H9 (cell line): ENCODE results near the gene TRPC6. TPM values are rescaled to one million over a fixed set of nuclear protein-coding genes. Genes with fewer than 3 reads are reported as not detected.

ENCODE experiments used
- DNase-seq: peaks from one replicate; pipeline ENCODE4 v3.0.0-alpha.2; 2017
- H2AFZ ChIP-seq: one replicate; pipeline ENCODE4 v1.6.1; 2013; ENCODE audit warnings: mild to moderate bottlenecking, low read length, control low read depth, moderate library complexity
- H2AK5ac ChIP-seq: 2 replicates; pipeline ENCODE4 v1.6.1; 2013; ENCODE audit warnings: low read length, control low read depth, mixed read lengths; ENCODE audit not compliant: insufficient read length
- H2BK120ac ChIP-seq: one replicate; pipeline ENCODE4 v1.6.1; 2013; ENCODE audit warnings: low read depth, mild to moderate bottlenecking, low read length, control low read depth, inconsistent platforms; ENCODE audit not compliant: poor library complexity, severe bottlenecking
- H2BK12ac ChIP-seq: 2 replicates; pipeline ENCODE4 v1.6.1; 2013; ENCODE audit warnings: low read length, control low read depth, mixed read lengths, low read depth; ENCODE audit not compliant: insufficient read length
- H2BK15ac ChIP-seq: 2 replicates; pipeline ENCODE4 v1.6.1; 2013; ENCODE audit warnings: low read depth, low read length, control low read depth
- H2BK20ac ChIP-seq: one replicate; pipeline ENCODE4 v1.6.1; 2013; ENCODE audit warnings: low read depth, mild to moderate bottlenecking, low read length, control low read depth, inconsistent platforms; ENCODE audit not compliant: poor library complexity, severe bottlenecking
- H2BK5ac ChIP-seq: 2 replicates; pipeline ENCODE4 v1.6.1; 2013; ENCODE audit warnings: low read length, control low read depth, mixed read lengths; ENCODE audit not compliant: insufficient read length
- H3K14ac ChIP-seq: 2 replicates; pipeline ENCODE4 v1.6.1; 2013; ENCODE audit warnings: low read length, control low read depth; ENCODE audit not compliant: insufficient read depth
- H3K18ac ChIP-seq: 2 replicates; pipeline ENCODE4 v1.6.1; 2013; ENCODE audit warnings: low read depth, mild to moderate bottlenecking, mixed read lengths, low read length, control low read depth; ENCODE audit not compliant: insufficient read length
- H3K23ac ChIP-seq: 2 replicates; pipeline ENCODE4 v1.6.1; 2013; ENCODE audit warnings: low read length, control low read depth, mixed read lengths, low read depth; ENCODE audit not compliant: insufficient read length
- H3K23me2 ChIP-seq: 2 replicates; pipeline ENCODE4 v1.6.1; 2013; ENCODE audit warnings: low read depth, mild to moderate bottlenecking, mixed read lengths, low read length, control low read depth; ENCODE audit not compliant: insufficient read length, poor library complexity, severe bottlenecking
- H3K27ac ChIP-seq: 2 replicates; pipeline ENCODE4 v1.5.1; 2013; ENCODE audit warnings: low read length, control low read depth, mixed read lengths, low read depth; ENCODE audit not compliant: insufficient read length
- H3K27me3 ChIP-seq: 2 replicates; pipeline ENCODE4 v1.6.1; 2013; ENCODE audit warnings: low read length, control low read depth, inconsistent platforms; ENCODE audit not compliant: insufficient read depth
- H3K4ac ChIP-seq: 2 replicates; pipeline ENCODE4 v1.6.1; 2013; ENCODE audit warnings: low read depth, mild to moderate bottlenecking, control low read depth, inconsistent platforms, low read length, moderate library complexity
- H3K4me1 ChIP-seq: 2 replicates; pipeline ENCODE4 v1.6.1; 2013; ENCODE audit warnings: low read length, control low read depth, inconsistent platforms; ENCODE audit not compliant: insufficient read depth
- H3K4me2 ChIP-seq: 2 replicates; pipeline ENCODE4 v1.6.1; 2013; ENCODE audit warnings: low read length, control low read depth, mixed read lengths; ENCODE audit not compliant: insufficient read length, insufficient read depth
- H3K56ac ChIP-seq: 2 replicates; pipeline ENCODE4 v1.6.1; 2013; ENCODE audit warnings: low read depth, mild to moderate bottlenecking, mixed read lengths, low read length, control low read depth; ENCODE audit not compliant: insufficient read length
- H3K79me1 ChIP-seq: 2 replicates; pipeline ENCODE4 v1.6.1; 2013; ENCODE audit warnings: low read depth, mild to moderate bottlenecking, moderate library complexity, low read length, control low read depth, inconsistent platforms; ENCODE audit not compliant: insufficient read depth, poor library complexity, severe bottlenecking
- H3K79me2 ChIP-seq: 2 replicates; pipeline ENCODE4 v1.6.1; 2013; ENCODE audit warnings: low read length, control low read depth, inconsistent platforms; ENCODE audit not compliant: insufficient read depth
- H3K9ac ChIP-seq: 2 replicates; pipeline ENCODE4 v1.6.1; 2013; ENCODE audit warnings: low read length, control low read depth, mixed read lengths; ENCODE audit not compliant: insufficient read length; ENCODE audit errors: extremely low read depth
- H3K9me3 ChIP-seq: one replicate; pipeline ENCODE4 v1.6.1; 2013; ENCODE audit warnings: low read depth, low read length, inconsistent platforms; ENCODE audit not compliant: control insufficient read depth
- H3T11ph ChIP-seq: one replicate; pipeline ENCODE4 v1.6.1; 2013; ENCODE audit warnings: mild to moderate bottlenecking, low read length, control low read depth, inconsistent platforms
- H4K20me1 ChIP-seq: one replicate; pipeline ENCODE4 v1.6.1; 2013; ENCODE audit not compliant: control insufficient read depth, insufficient read length, insufficient read depth
- H4K5ac ChIP-seq: 2 replicates; pipeline ENCODE4 v1.6.1; 2013; ENCODE audit warnings: low read depth, mild to moderate bottlenecking, mixed read lengths, low read length, control low read depth; ENCODE audit not compliant: insufficient read length
- H4K8ac ChIP-seq: replicated peaks from 2 replicates; pipeline ENCODE4 v1.6.1; 2013; ENCODE audit warnings: low read length, control low read depth, mixed read lengths, low read depth; ENCODE audit not compliant: insufficient read length
- H4K91ac ChIP-seq: 2 replicates; pipeline ENCODE4 v1.6.1; 2013; ENCODE audit warnings: low read depth, mild to moderate bottlenecking, moderate library complexity, mixed read lengths, low read length, control low read depth; ENCODE audit not compliant: insufficient read length
- H3K27ac Mint-ChIP-seq, 3 experiments: 2 replicates in 2 of 3; 3 replicates in 1 of 3; pipeline ENCODE4 v1.8.0; 2020 to 2021; ENCODE audit warnings: mixed read lengths in 3 of 3, mild to moderate bottlenecking in 1 of 3, moderate library complexity in 1 of 3
- H3K27me3 Mint-ChIP-seq: 2 replicates; pipeline ENCODE4 v1.8.0; 2021; ENCODE audit warnings: low read depth, mild to moderate bottlenecking, moderate library complexity, mixed read lengths
- H3K36me3 Mint-ChIP-seq, 3 experiments: 2 replicates in 2 of 3; 3 replicates in 1 of 3; pipeline ENCODE4 v1.8.0; 2020 to 2021; ENCODE audit warnings: low read depth in 3 of 3, mixed read lengths in 3 of 3; ENCODE audit not compliant: insufficient read depth in 1 of 3
- H3K4me1 Mint-ChIP-seq, 2 experiments: 2 replicates each; pipeline ENCODE4 v1.8.0; 2020; ENCODE audit warnings: mixed read lengths in 2 of 2
- H3K4me3 Mint-ChIP-seq, 2 experiments: 2 replicates in 1 of 2; 3 replicates in 1 of 2; pipeline ENCODE4 v1.8.0; 2020 to 2021; ENCODE audit warnings: mild to moderate bottlenecking in 2 of 2, mixed read lengths in 2 of 2, moderate library complexity in 1 of 2
- H3K9me3 Mint-ChIP-seq, 2 experiments: 2 replicates in 1 of 2; 3 replicates in 1 of 2; pipeline ENCODE4 v1.8.0; 2020; ENCODE audit warnings: mild to moderate bottlenecking in 2 of 2, mixed read lengths in 2 of 2, moderate library complexity in 1 of 2
- CTCF ChIP-seq: fragments of 200-600 bp; sonication (generic); conservative IDR thresholded peaks from 3 replicates; pipeline ENCODE4 v1.8.0; 2021; ENCODE audit warnings: antibody characterized with exemption, mild to moderate bottlenecking
- WGBS: extraction: QIAGEN DNeasy Blood & Tissue Kit; methylation state at CpG from one replicate; pipeline ENCODE4 v1.1.7; 2013; ENCODE audit warnings: missing lambda C conversion rate, low lambda C conversion rate, mixed read lengths; ENCODE audit not compliant: insufficient read length; ENCODE audit errors: extremely low coverage; 5-methylcytosine and 5-hydroxymethylcytosine counted together
- total RNA-seq: library from RNA; stranded (reverse); gene quantifications from 2 replicates; pipeline ENCODE4 v1.2.1, GENCODE V29; 2021

The TRPC6 gene
- total RNA-seq, 1 experiment from 2014 or later, result 14.4 TPM

- H2BK120ac ChIP-seq, result no peak overlapping the region
- no peak overlapping the region for H3K4ac ChIP-seq
- no peak overlapping the region for H3T11ph ChIP-seq
- H4K5ac ChIP-seq, result no peak overlapping the region
- no peak overlapping the region for H2BK15ac ChIP-seq
- no peaks in the 10 kb centered on the region for H3K27me3 ChIP-seq
- H2AFZ ChIP-seq, result no peak overlapping the region
- H2BK5ac ChIP-seq, result no peak overlapping the region
- no peak overlapping the region for H3K23ac ChIP-seq
- no peak overlapping the region for H4K8ac ChIP-seq
- H3K79me2 ChIP-seq, result no peaks in the 10 kb centered on the region
- no peak overlapping the region for H3K56ac ChIP-seq
- H3K9me3 ChIP-seq, result no peaks in the 10 kb centered on the region
- no peak overlapping the region for H3K9ac ChIP-seq
- no peak for TF ChIP-seq CTCF
- H3K79me1 ChIP-seq, result no peaks in the 10 kb centered on the region
- H3K23me2 ChIP-seq, result no peaks in the 10 kb centered on the region
- H3K4me2 ChIP-seq, result no peak overlapping the region
- no peak overlapping the region for H2AK5ac ChIP-seq
- no peak overlapping the region for H4K91ac ChIP-seq
- no peak overlapping the region for H3K14ac ChIP-seq
- peaks cover 0 to 5% (median 0%) of the 10 kb centered on the region in 3 experiments; a peak in 1 of 7 replicates for H3K36me3 Mint-ChIP-seq
- H3K4me1 Mint-ChIP-seq, result peaks cover 15 to 26% of the 10 kb centered on the region in 2 experiments
- no peak overlapping the region for H3K27ac Mint-ChIP-seq
- no peak overlapping the region for H2BK20ac ChIP-seq
- no peaks in the 10 kb centered on the region for H4K20me1 ChIP-seq
- WGBS, result no CpG with 5 or more reads among the region's 1 CpG
- no peak overlapping the region for H3K18ac ChIP-seq
- no peak overlapping the region for H2BK12ac ChIP-seq
- H3K27me3 Mint-ChIP-seq, result no peaks in the 10 kb centered on the region
- no peaks in the 10 kb centered on the region for H3K9me3 Mint-ChIP-seq
- no peaks in the 10 kb centered on the region for H3K4me1 ChIP-seq
- no peak for DNase-seq
- no peak overlapping the region for H3K27ac ChIP-seq
- no peak overlapping the region for H3K4me3 Mint-ChIP-seq
These were observed 73.9 kb downstream of the TRPC6 start for GRCh38 chr11:101509922-101510321.
